ENCODE results near the gene N4BP2L2.

Gene N4BP2L2

GRCh38 chr13:32446220-32446619 is 92.4 kb downstream of the N4BP2L2 start:
- TF ChIP-seq ARNTL (CRISPR knock-in tag; IDR thresholded peaks at IDR 0.05; ENCODE audit: borderline replicate concordance, low read depth), result no peak
- no peak for TF ChIP-seq ZFP3 (CRISPR knock-in tag; IDR thresholded peaks at IDR 0.05)
- TF ChIP-seq, protein P1, sequence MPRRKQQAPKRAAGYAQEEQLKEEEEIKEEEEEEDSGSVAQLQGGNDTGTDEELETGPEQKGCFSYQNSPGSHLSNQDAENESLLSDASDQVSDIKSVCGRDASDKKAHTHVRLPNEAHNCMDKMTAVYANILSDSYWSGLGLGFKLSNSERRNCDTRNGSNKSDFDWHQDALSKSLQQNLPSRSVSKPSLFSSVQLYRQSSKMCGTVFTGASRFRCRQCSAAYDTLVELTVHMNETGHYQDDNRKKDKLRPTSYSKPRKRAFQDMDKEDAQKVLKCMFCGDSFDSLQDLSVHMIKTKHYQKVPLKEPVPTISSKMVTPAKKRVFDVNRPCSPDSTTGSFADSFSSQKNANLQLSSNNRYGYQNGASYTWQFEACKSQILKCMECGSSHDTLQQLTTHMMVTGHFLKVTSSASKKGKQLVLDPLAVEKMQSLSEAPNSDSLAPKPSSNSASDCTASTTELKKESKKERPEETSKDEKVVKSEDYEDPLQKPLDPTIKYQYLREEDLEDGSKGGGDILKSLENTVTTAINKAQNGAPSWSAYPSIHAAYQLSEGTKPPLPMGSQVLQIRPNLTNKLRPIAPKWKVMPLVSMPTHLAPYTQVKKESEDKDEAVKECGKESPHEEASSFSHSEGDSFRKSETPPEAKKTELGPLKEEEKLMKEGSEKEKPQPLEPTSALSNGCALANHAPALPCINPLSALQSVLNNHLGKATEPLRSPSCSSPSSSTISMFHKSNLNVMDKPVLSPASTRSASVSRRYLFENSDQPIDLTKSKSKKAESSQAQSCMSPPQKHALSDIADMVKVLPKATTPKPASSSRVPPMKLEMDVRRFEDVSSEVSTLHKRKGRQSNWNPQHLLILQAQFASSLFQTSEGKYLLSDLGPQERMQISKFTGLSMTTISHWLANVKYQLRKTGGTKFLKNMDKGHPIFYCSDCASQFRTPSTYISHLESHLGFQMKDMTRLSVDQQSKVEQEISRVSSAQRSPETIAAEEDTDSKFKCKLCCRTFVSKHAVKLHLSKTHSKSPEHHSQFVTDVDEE (CRISPR knock-in tag; IDR thresholded peaks at IDR 0.05), result no peak
- TF ChIP-seq, protein P2, sequence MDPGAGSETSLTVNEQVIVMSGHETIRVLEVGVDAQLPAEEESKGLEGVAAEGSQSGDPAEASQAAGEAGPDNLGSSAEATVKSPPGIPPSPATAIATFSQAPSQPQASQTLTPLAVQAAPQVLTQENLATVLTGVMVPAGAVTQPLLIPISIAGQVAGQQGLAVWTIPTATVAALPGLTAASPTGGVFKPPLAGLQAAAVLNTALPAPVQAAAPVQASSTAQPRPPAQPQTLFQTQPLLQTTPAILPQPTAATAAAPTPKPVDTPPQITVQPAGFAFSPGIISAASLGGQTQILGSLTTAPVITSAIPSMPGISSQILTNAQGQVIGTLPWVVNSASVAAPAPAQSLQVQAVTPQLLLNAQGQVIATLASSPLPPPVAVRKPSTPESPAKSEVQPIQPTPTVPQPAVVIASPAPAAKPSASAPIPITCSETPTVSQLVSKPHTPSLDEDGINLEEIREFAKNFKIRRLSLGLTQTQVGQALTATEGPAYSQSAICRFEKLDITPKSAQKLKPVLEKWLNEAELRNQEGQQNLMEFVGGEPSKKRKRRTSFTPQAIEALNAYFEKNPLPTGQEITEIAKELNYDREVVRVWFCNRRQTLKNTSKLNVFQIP (CRISPR knock-in tag; IDR thresholded peaks at IDR 0.05; ENCODE audit: borderline replicate concordance, low read depth), result no peak
- TF ChIP-seq ZNF70 (CRISPR knock-in tag; IDR thresholded peaks at IDR 0.05), result no peak
- TF ChIP-seq PATZ1 (CRISPR knock-in tag; IDR thresholded peaks at IDR 0.05; ENCODE audit: borderline replicate concordance), result no peak
- no peak for TF ChIP-seq ZC3H10 (CRISPR knock-in tag; IDR thresholded peaks at IDR 0.05)
- no peak for TF ChIP-seq TCF4 (CRISPR knock-in tag; IDR thresholded peaks at IDR 0.05; ENCODE audit: borderline replicate concordance)
- TF ChIP-seq TOX (CRISPR knock-in tag; IDR thresholded peaks at IDR 0.05; ENCODE audit: borderline replicate concordance), result no peak
- TF ChIP-seq ESRRG (CRISPR knock-in tag; IDR thresholded peaks at IDR 0.05), result no peak
- no peak for TF ChIP-seq ZFP30 (CRISPR knock-in tag; IDR thresholded peaks at IDR 0.05)
- TF ChIP-seq CREB5 (CRISPR knock-in tag; IDR thresholded peaks at IDR 0.05; ENCODE audit: low read depth), result no peak
- TF ChIP-seq OSR1 (CRISPR knock-in tag; IDR thresholded peaks at IDR 0.05), result no peak
- TF ChIP-seq ISL1 (CRISPR knock-in tag; IDR thresholded peaks at IDR 0.05), result no peak
- no peak for TF ChIP-seq SNAI2 (CRISPR knock-in tag; IDR thresholded peaks at IDR 0.05)
- TF ChIP-seq CSRNP3 (CRISPR knock-in tag; IDR thresholded peaks at IDR 0.05), result no peak
- TF ChIP-seq RARB (CRISPR knock-in tag; IDR thresholded peaks at IDR 0.05), result no peak
- no peak for TF ChIP-seq GLIS3 (CRISPR knock-in tag; IDR thresholded peaks at IDR 0.05)
- no peak for TF ChIP-seq PPARA (CRISPR knock-in tag; IDR thresholded peaks at IDR 0.05; ENCODE audit: borderline replicate concordance)
- TF ChIP-seq BACH2 (CRISPR knock-in tag; IDR thresholded peaks at IDR 0.05; ENCODE audit: borderline replicate concordance), result no peak
- ATAC-seq, result no peak

DNA sequence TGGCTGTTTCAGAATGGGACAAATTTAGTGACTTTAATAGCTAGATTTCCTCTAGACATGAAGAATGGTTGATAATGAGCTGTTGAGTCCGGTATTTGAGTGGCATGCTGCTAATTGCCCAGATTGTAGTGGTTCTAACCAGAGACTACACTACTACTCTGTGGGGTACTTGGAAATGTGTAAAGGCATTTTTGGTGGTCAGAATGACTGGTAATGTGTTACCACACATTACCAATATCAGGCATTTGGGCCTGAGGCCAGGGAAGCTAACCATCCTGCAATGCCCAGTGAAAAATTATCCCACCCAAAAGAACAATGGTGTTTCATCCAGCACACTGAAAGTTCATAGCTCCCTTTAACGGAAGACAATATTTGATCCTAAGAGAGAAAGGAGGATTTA is 93.1 kb downstream of the N4BP2L2 start:
- no peak for ATAC-seq
- TF ChIP-seq ARNTL (CRISPR knock-in tag; IDR thresholded peaks at IDR 0.05; ENCODE audit: borderline replicate concordance, low read depth) (no peak), PPARA (CRISPR knock-in tag; IDR thresholded peaks at IDR 0.05; ENCODE audit: borderline replicate concordance) (no peak)

GRCh38 chr13:32443111-32443510 is 95.5 kb downstream of the N4BP2L2 start:
- peak; percentile 55; the same call in 1 of the 3 replicates for ATAC-seq
- TF ChIP-seq PPARA (CRISPR knock-in tag; IDR thresholded peaks at IDR 0.05; ENCODE audit: borderline replicate concordance) (no peak), ZFP30 (CRISPR knock-in tag; IDR thresholded peaks at IDR 0.05) (no peak), ZFP3 (CRISPR knock-in tag; IDR thresholded peaks at IDR 0.05) (no peak)
- TF ChIP-seq, protein P1 (CRISPR knock-in tag; IDR thresholded peaks at IDR 0.05), result no peak
